HepG2 (cell line): ENCODE results near the gene NEK6. TPM values are rescaled to one million over a fixed set of nuclear protein-coding genes. Genes with fewer than 3 reads are reported as not detected.

Experiments
- ATAC-seq: fragments of 200-7000 bp; cut with Tn5 transposase; 3 replicates; pipeline ENCODE4 v1.9.1; 2020; ENCODE audit warnings: mild to moderate bottlenecking, moderate library complexity
- BruUV-seq: library from RNA; stranded (reverse); fragments of 400-500 nt; replicated peaks from 2 replicates; lab custom pipeline; 2021; lab: Mats Ljungman, UMichigan
- CTCF ChIA-PET: fragments of 300-600 bp; formaldehyde crosslinking; extraction: SDS; loops from one replicate; lab custom pipeline; 2021; ENCODE audit warnings: low total read pairs, inconsistent platforms, low intra/inter-chr PET ratio; lab: Yijun Ruan, JAX
- POLR2A ChIA-PET: fragments of 350-600 bp; sonication (Branson Sonifier 250); formaldehyde crosslinking; loops from one replicate; lab custom pipeline; 2020; ENCODE audit warnings: antibody characterized with exemption, inconsistent platforms; lab: Yijun Ruan, JAX
- DNase-seq: peaks from one replicate; pipeline ENCODE4 v3.0.0-alpha.2; 2015; ENCODE audit warnings: low spot score
- FAIRE-seq: peaks from 3 replicates; lab custom pipeline; 2011; peaks lifted over from hg19 to GRCh38; lab: Jason Lieb, UNC
- H2AFZ ChIP-seq: one replicate; pipeline ENCODE4 v1.6.1; 2011; ENCODE audit warnings: low read length, inconsistent platforms
- H3K27ac ChIP-seq: fragments of 300-600 bp; 3 replicates; pipeline ENCODE4 v1.8.0; 2011; ENCODE audit warnings: mixed run types, mild to moderate bottlenecking, mixed read lengths, low read length, inconsistent platforms; ENCODE audit not compliant: insufficient read depth; ENCODE audit errors: extremely low read length
- H3K27me3 ChIP-seq, 2 experiments: fragments of 200-600 bp in 1 of 2; 2 replicates in 1 of 2; 3 replicates in 1 of 2; pipeline versions ENCODE4 v1.6.0 to v1.8.0; 2011; ENCODE audit warnings: low read length in 2 of 2, mild to moderate bottlenecking in 2 of 2, moderate library complexity in 2 of 2, inconsistent platforms in 1 of 2; ENCODE audit not compliant: insufficient read depth in 2 of 2, control insufficient read depth in 1 of 2
- H3K36me3 ChIP-seq, 2 experiments: fragments of 200-600 bp in 1 of 2; replicated peaks in 1 of 2; 2 replicates in 1 of 2; 3 replicates in 1 of 2; pipeline versions ENCODE4 v1.5.1 to v1.8.0; 2011; ENCODE audit warnings: low read length in 2 of 2, inconsistent platforms in 1 of 2; ENCODE audit not compliant: insufficient read depth in 2 of 2, control insufficient read depth in 1 of 2
- H3K4me1 ChIP-seq: 2 replicates; pipeline ENCODE4 v1.5.1; 2012; ENCODE audit warnings: low read length, inconsistent platforms; ENCODE audit not compliant: insufficient read depth
- H3K4me2 ChIP-seq: 2 replicates; pipeline ENCODE4 v1.6.0; 2011; ENCODE audit warnings: low read depth, low read length, inconsistent platforms
- H3K4me3 ChIP-seq, 3 experiments: fragments of 200-600 bp in 1 of 3; sonication (generic), shearing (Covaris generic) in 1 of 3; replicated peaks in 1 of 3; 2 replicates each; pipeline ENCODE4 v1.5.1; 2011 to 2016; ENCODE audit warnings: low read length in 3 of 3, inconsistent platforms in 2 of 3, low read depth in 2 of 3, mild to moderate bottlenecking in 2 of 3, control low read depth in 1 of 3, mixed read lengths in 1 of 3; ENCODE audit not compliant: insufficient read depth in 1 of 3
- H3K79me2 ChIP-seq: one replicate; pipeline ENCODE4 v1.6.1; 2011; ENCODE audit warnings: low read length, inconsistent platforms; ENCODE audit not compliant: insufficient read depth
- H3K9ac ChIP-seq: 2 replicates; pipeline ENCODE4 v1.6.0; 2011; ENCODE audit warnings: mild to moderate bottlenecking, low read depth, low read length, inconsistent platforms; ENCODE audit not compliant: insufficient read depth
- H3K9me3 ChIP-seq: 2 replicates; pipeline ENCODE4 v1.5.1; 2012; ENCODE audit warnings: mild to moderate bottlenecking, low read length
- H4K20me1 ChIP-seq: 2 replicates; pipeline ENCODE4 v1.6.0; 2011; ENCODE audit warnings: inconsistent platforms, mild to moderate bottlenecking, low read length, moderate library complexity; ENCODE audit not compliant: insufficient read depth
- CTCF ChIP-seq: sonication (generic); formaldehyde crosslinking; IDR thresholded peaks from 2 replicates; pipeline ENCODE4 v1.5.0; 2020; ENCODE audit warnings: mild to moderate bottlenecking, missing genetic modification reagents, moderate library complexity
- DR1 ChIP-seq: sonication (generic); formaldehyde crosslinking; IDR thresholded peaks from 2 replicates; pipeline ENCODE4 v1.8.0; 2021; ENCODE audit warnings: mild to moderate bottlenecking, missing genetic modification reagents, inconsistent platforms
- STAG1 ChIP-seq: sonication (generic); formaldehyde crosslinking; IDR thresholded peaks from 2 replicates; pipeline ENCODE4 v1.4.0; 2020; ENCODE audit warnings: missing genetic modification reagents
- WGBS: methylation state at CpG from one replicate; pipeline ENCODE4 v1.1.6; 2017; ENCODE audit warnings: low lambda C conversion rate; 5-methylcytosine and 5-hydroxymethylcytosine counted together
- in situ Hi-C: cut with HindIII; loops from 2 replicates; pipeline ENCODE4 v1.10.0; 2017; ENCODE audit warnings: low pct_unique_long_range_greater_than_20kb; ENCODE audit not compliant: extremely low pct_ligation_motif_present
- intact Hi-C: fragments of 100-400 bp; cut with micrococcal nuclease; formaldehyde crosslinking; loops from one replicate; pipeline ENCODE4 v1.10.0; 2022; ENCODE audit not compliant: unreplicated experiment
- polyA plus RNA-seq, 8 experiments: library from polyadenylated mRNA; depleted of rRNA in 3 of 8; stranded (reverse) in 7 of 8; unstranded in 1 of 8; fragments of >200 nt; fragmentation: Illumina TruSeq in 4 of 8; extraction: Trizol in 4 of 8; gene quantifications; 2 replicates each; pipeline versions ENCODE4 v1.2.1 to v1.2.3, GENCODE V29; 2011 to 2016; ENCODE audit warnings: low read depth in 4 of 8, missing spikeins in 1 of 8, mixed read lengths in 1 of 8; ENCODE audit not compliant: insufficient read depth in 1 of 8
- total RNA-seq, 5 experiments: library from RNA; depleted of rRNA; stranded (reverse); fragments of >200 nt; fragmentation: Illumina TruSeq; extraction: Trizol; gene quantifications; 2 replicates each; pipeline ENCODE4 v1.2.3, GENCODE V29; 2016; ENCODE audit warnings: low read depth in 1 of 5
- TF ChIP-seq, protein P1 (sequence below): sonication (generic); formaldehyde crosslinking; IDR thresholded peaks from one replicate; pipeline ENCODE4 v1.5.1; 2020; ENCODE audit warnings: mild to moderate bottlenecking, missing genetic modification reagents; ENCODE audit errors: not compliant biosample characterization

NEK6 gene
- total and polyA plus RNA-seq, 2 of the 13 experiments (the other 11 are each of a cell fraction or from before 2014, with no cell fraction given): 30.4 to 119 TPM

DNA sequence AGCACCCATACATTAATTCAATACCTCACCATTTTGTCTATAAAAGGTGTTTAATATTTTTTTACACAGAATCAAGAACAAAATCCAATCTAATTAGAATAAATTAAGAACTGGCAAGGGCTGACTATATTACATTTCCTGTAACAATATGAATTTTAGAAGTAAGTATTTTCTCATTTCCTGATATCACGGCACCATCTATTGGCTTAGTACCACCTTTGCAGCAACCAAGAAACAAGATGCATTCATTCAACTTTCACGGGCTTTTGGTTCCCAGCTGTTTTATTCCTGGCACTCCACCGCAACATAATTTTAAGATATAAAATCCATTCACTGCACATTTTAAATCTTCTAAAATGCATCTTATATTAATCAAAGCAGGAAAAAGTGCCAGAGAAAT is 136.8 kb downstream of the NEK6 start:
- peaks cover 87% of the 10 kb centered on the region for H3K79me2 ChIP-seq
- no peak for DNase-seq
- ATAC-seq: no peak
- H3K9ac ChIP-seq: no peak overlapping the region
- ChIA-PET CTCF (no interaction called here), POLR2A (interaction anchor here (2.1 kb wide), 1 partner anchor 8 kb away, joined by 5 read pairs; no protein-coding TSS in a partner anchor)
- peaks cover 38% of the 10 kb centered on the region for H3K4me1 ChIP-seq
- intact Hi-C loops: loop anchor here (5.0 kb wide), 1 partner anchor 262 kb away; no protein-coding TSS in a partner anchor
- H4K20me1 ChIP-seq: no peaks in the 10 kb centered on the region
- no peak overlapping the region for H2AFZ ChIP-seq
- TF ChIP-seq DR1 (no peak), CTCF (CRISPR knock-in tag) (peak; percentile 42), STAG1 (CRISPR knock-in tag) (peak; percentile 48)
- TF ChIP-seq, protein P1, sequence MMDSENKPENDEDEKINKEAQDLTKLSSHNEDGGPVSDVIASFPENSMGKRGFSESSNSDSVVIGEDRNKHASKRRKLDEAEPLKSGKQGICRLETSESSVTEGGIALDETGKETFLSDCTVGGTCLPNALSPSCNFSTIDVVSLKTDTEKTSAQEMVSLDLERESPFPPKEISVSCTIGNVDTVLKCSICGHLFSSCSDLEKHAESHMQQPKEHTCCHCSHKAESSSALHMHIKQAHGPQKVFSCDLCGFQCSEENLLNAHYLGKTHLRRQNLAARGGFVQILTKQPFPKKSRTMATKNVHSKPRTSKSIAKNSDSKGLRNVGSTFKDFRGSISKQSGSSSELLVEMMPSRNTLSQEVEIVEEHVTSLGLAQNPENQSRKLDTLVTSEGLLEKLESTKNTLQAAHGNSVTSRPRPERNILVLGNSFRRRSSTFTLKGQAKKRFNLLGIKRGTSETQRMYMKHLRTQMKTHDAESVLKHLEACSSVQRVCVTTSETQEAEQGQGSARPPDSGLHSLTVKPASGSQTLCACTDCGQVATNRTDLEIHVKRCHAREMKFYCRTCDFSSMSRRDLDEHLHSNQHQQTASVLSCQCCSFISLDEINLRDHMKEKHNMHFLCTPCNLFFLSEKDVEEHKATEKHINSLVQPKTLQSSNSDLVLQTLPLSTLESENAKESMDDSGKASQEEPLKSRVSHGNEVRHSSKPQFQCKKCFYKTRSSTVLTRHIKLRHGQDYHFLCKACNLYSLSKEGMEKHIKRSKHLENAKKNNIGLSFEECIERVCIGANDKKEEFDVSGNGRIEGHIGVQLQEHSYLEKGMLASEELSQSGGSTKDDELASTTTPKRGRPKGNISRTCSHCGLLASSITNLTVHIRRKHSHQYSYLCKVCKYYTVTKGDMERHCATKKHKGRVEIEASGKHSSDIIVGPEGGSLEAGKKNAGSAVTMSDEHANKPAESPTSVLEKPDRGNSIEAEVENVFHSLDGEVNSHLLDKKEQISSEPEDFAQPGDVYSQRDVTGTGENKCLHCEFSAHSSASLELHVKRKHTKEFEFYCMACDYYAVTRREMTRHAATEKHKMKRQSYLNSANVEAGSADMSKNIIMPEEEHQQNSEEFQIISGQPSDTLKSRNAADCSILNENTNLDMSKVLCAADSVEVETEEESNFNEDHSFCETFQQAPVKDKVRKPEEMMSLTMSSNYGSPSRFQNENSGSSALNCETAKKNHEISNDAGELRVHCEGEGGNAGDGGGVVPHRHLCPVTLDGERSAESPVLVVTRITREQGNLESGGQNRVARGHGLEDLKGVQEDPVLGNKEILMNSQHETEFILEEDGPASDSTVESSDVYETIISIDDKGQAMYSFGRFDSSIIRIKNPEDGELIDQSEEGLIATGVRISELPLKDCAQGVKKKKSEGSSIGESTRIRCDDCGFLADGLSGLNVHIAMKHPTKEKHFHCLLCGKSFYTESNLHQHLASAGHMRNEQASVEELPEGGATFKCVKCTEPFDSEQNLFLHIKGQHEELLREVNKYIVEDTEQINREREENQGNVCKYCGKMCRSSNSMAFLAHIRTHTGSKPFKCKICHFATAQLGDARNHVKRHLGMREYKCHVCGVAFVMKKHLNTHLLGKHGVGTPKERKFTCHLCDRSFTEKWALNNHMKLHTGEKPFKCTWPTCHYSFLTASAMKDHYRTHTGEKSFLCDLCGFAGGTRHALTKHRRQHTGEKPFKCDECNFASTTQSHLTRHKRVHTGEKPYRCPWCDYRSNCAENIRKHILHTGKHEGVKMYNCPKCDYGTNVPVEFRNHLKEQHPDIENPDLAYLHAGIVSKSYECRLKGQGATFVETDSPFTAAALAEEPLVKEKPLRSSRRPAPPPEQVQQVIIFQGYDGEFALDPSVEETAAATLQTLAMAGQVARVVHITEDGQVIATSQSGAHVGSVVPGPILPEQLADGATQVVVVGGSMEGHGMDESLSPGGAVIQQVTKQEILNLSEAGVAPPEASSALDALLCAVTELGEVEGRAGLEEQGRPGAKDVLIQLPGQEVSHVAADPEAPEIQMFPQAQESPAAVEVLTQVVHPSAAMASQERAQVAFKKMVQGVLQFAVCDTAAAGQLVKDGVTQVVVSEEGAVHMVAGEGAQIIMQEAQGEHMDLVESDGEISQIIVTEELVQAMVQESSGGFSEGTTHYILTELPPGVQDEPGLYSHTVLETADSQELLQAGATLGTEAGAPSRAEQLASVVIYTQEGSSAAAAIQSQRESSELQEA (CRISPR knock-in tag): no peak
- H3K27ac ChIP-seq: no peak overlapping the region
- BruUV-seq: no TSS peak
- H3K4me3 ChIP-seq: no peak overlapping the region
- 99% methylated on average over 3 of the region's 3 CpGs for WGBS
- no peaks in the 10 kb centered on the region for H3K27me3 ChIP-seq
- in situ Hi-C loops: no loop called here
- no peak for FAIRE-seq
- H3K36me3 ChIP-seq: peaks cover 9 to 44% of the 10 kb centered on the region in 2 experiments
- no peaks in the 10 kb centered on the region for H3K9me3 ChIP-seq
- no peak overlapping the region for H3K4me2 ChIP-seq
